NAMALWA (cell line): ENCODE measurements around the gene CHD1.

Experiments
- DNase-seq: peaks from one replicate; pipeline ENCODE4 v3.0.0-alpha.2; 2015; ENCODE audit warnings: low spot score

Gene CHD1

GRCh38 chr5:98899456-98899855 lies 29.4 kb downstream of the CHD1 start:
- DNase-seq, result no peak

DNA sequence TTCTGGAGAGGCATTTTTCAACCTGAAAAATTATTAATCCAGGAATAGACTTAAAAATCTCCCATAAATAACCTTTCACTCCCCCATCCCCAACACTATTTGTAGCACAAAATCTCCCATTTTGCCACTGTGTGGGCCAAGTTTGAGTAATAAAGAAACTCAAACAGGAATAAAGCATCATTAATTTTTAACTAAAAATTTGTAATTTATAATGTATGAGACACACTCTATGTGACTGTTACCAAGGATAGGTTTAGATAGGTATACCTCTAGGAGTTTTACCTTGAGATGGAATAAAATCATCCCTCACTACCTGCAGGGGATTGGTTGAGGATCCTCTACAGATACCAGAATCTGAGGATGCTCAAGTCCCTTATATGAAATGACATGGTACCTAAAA lies 30.1 kb downstream of the CHD1 start:
- no peak for DNase-seq

DNA sequence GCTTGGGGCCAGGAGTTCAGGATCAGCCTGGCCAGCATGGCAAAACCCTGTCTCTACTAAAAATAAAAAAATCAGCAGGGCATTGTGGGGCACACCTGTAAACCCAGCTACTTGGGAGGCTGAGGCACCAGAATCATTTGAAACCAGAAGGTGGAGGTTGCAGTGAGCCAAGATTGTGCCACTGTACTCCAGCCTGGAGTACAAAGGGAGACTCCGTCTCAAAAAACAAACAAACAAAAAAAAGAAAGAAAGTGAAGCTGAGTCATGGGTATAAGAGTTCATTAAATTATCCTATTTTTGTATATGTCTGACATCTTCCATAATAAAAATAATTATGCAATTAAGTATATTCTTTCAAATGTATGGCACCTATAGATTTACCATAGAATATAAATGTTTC lies 37.2 kb downstream of the CHD1 start:
- DNase-seq, result no peak

- DNase-seq, result no peak
These were observed 48.2 kb downstream of the CHD1 start for GRCh38 chr5:98880598-98880997.

DNA sequence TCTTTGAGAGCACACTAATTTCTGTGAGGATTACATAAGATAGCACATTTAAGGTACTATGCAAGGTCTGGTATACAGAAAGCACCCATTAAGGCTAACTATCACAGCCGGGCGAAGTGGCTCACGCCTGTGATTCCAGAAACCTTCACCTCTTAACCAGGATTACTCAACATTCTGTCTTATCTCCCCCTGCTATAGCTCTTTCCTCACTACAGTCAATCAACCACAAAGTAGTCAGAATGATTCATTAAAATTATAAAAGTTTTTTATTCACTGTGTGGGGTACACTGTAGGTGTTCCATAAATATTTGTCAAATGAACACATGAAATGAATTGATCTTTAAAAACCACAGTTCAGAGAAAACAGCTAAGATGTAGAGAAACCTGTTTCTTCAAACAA lies 48.7 kb downstream of the CHD1 start:
- no peak for DNase-seq

- DNase-seq, result no peak
These were observed 51.2 kb downstream of the CHD1 start for GRCh38 chr5:98877600-98877999.

DNA sequence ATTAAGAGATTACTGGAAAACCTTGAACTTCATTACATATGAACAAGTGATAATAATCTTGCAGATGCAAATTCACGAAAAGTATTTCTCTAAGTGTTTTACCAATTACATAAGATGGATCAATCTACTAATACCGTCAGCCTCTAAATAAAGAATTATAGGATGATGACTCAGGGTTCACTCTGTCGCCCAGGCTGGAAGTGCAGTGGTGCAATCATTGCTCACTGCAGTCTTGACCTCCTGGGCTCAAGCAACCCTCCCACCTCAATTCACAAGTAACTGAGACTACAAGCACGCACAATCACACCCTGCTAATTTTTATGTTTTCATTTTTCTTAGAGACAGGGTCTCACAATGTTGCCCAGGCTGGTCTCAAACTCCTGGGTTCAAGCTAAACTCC lies 56.1 kb downstream of the CHD1 start:
- DNase-seq, result no peak

- DNase-seq, result no peak
These were observed 63.1 kb downstream of the CHD1 start for GRCh38 chr5:98865690-98866089.

GRCh38 chr5:98847054-98847453 lies 81.8 kb downstream of the CHD1 start:
- DNase-seq, result no peak

- no peak for DNase-seq
These were observed 82.3 kb downstream of the CHD1 start for GRCh38 chr5:98846520-98846919.

DNA sequence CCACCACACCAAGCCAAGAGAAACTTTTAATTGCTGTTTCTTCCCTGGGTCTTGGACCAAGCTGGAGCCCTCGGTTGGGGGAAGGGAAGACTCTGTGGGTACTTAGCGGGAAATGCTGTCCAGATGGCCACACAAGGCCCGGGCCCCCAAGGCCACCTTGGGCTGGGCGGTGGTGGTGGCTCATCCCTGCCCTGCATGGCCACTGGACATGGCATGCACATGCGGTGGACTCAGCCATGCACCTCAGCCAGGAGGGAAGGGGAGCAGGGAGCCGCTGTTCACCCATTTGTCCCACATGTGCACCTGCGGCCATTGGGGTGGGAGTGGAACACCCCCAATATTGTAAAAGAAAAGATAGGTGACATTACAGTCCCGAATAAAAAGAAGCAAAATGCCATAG lies 82.9 kb downstream of the CHD1 start:
- DNase-seq, result no peak

- DNase-seq, result no peak
These were observed 83.9 kb downstream of the CHD1 start for GRCh38 chr5:98844865-98845264.

DNA sequence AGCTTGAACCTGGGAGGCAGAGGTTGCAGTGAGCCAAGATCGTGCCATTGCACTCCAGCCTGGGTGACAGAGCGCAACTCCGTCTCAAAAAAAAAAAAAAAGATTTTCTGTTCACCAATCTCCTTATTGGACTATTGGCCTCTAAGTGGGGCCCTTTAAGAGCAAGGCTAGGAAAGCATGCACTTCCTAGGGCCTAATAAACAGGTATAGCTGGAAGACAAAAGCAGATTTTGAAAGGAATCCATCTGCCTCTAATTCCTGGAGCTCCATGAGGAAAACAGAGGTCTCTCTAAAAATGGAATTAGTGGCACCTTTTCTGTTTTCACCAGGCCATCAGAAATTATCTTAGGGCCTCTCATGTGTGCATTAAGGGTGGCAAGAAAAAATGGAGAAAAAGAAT lies 85.3 kb downstream of the CHD1 start:
- no peak for DNase-seq

GRCh38 chr5:98840946-98841345 lies 87.9 kb downstream of the CHD1 start:
- no peak for DNase-seq

DNA sequence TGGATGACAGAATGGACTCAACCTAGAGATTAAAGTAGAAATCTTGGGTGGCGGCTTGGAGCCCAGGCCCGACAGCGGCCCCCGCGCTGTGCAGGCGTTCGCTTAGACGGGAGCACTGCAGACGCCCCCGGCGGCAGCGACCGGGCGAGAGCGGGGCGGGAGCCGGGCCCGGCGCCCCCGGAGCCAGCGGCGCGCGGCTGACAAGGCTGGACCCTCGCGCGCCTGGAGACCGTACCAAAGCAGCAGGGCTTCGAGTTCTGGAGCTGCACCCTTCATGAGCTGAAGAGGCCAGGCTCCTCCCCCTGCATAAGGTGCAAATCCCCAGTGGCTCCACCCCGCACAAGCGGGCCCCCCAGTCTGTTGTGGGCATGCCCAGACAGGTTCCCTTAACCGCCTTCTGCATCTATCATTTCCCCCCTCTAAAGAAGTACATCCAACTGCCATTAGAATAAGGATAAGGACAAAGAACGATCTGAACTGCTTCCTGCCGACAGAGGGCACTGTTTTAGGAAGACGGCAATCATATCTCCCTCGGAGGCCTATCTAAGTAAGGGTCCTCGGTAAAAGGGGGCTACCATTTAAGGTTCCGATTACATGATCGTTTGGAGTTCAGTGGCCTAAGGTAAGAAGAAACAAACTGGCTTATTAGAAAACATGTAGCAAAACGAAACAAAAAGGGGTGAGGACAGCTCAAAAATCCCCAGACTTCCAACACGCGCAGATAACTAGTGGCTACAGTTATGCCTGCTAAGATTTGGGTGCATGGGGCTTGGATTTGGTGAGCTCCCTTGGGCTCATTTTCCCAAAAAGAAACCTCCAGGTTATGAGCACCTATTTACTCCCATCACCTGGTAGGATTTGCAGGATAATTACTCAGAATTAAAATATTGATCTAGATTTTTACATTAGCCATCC lies 89.1 kb downstream of the CHD1 start:
- peak; percentile 26 for DNase-seq

- no peak for DNase-seq
These were observed 92.6 kb downstream of the CHD1 start for GRCh38 chr5:98836175-98836574.

DNA sequence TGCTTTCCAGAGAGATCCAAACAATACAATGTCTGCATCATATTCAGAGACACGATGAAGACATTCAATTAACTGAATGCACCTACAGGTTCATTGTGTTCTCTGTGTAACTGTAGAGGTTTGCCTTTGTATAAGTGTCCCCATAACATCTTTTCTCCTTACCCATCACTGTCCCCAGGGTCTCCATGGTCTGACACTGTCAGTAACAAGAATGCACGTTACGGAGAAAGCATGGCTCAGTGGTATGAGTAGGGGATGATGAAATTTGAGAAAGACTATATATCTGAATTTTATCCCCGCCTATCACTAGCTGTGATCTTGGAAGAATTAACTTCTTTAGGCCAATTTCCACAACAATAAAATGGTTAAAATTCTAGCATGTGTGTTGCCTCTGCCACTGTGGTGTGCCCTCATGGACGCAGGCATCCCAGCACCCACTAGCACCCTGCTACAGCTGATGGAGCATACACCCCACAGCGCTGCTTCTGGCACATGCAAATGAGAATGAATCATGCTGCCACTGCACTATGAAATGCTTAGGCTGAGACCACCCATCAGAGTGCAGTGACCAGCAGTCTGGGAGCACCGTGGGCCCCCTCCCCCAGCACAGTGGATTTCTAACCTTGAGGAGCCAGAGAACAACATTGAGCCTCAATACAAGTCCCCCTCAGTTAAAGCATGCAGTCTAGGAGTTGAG lies 101.1 kb downstream of the CHD1 start:
- DNase-seq, result no peak

DNA sequence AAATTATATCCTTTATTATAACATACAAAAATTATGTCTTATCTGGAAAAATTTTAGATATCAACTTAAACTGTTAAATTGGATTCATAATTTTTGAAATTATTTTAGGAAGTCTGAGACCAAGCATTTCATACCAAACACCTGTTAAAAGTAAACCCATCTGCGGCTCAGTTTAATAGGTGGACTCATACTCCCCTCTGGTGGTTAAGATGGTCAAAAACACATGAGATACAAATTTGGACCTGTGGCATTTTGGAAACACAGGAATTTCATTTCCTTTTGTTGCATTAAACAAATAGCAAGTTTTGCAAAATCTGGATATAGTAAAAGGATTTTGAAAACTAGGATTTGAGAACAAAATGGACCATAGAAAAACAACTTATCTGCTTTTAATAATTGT lies 101.6 kb downstream of the CHD1 start:
- peak; percentile 60 for DNase-seq

GRCh38 chr5:98825582-98826375 lies 103.0 kb downstream of the CHD1 start:
- no peak for DNase-seq

- no peak for DNase-seq
These were observed 112.1 kb downstream of the CHD1 start for GRCh38 chr5:98816582-98817222.

- DNase-seq, result no peak
These were observed 115.1 kb downstream of the CHD1 start for GRCh38 chr5:98813755-98814154.

- no peak for DNase-seq
These were observed 118.6 kb downstream of the CHD1 start for GRCh38 chr5:98810206-98810605.
